HG03342 (cell line): Measurements from ENCODE around the gene MAP3K6.
"Not testable (repeated sequence)": the region's sequence is repeated elsewhere in the genome, so short reads cannot be mapped to it uniquely, and the experiment has no call there.

Source experiments
- ATAC-seq: cut with Tn5 transposase; IDR thresholded peaks from one replicate; pipeline ENCODE4 v1.9.1; 2021; ENCODE audit warnings: mild to moderate bottlenecking, moderate library complexity; ENCODE audit not compliant: unreplicated experiment

MAP3K6 gene

DNA sequence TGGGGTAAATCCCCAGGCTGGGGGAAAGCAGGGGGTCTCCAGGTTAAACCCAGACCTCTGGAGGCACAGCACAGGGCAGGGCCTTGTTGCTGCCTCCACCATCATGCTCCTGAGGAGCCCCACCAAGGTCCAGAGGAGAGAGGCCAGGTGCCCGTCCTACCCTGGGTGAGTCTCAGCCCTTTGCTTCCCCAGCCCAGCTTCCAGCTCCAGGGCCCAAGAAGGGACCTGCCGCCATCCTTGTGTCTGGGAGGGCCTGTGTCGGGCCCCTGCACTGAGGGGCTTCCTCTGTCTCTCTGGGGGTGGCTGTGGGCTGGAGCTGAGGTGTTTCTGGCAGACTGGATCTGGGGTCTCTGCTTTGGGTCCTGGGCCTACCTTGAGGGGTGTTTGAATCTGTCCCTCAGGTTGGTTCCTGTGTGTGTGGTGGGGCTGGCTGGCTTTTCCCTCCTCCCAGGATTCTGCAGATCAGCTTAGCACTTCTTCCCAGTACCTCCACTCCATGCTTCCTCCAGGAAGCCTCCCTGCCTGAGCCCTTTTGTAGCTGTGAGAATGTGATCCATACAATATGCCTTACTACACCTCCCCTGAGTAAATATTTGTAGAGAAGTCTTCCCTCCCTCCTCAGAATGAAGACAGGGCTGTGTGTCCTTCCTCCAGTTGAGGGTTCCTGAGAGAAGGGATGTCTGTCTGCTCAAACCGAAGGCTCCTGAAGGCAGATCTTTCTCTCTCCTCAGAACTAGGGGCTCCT is 31.8 kb upstream of the MAP3K6 start:
- no peak for ATAC-seq

DNA sequence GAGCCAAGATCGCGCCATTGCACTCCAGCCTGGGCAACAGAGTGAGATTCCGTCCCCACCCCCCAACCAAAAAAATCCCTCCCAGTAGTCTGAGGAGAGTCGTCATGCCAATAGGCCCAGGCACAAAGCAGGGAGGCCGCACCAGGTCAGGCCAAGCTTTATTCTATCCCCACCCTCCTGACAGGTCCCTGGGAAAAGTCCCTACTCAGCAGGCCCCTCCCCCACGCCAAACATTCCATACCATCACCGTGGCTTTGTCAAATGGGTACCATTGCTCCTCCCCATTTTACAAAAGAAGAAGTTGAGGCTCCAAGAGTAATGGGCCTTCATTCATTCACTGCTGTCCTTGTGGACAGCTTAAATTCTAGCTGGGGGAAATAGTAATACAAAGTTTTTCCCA is 31.0 kb upstream of the MAP3K6 start:
- no peak for ATAC-seq

DNA sequence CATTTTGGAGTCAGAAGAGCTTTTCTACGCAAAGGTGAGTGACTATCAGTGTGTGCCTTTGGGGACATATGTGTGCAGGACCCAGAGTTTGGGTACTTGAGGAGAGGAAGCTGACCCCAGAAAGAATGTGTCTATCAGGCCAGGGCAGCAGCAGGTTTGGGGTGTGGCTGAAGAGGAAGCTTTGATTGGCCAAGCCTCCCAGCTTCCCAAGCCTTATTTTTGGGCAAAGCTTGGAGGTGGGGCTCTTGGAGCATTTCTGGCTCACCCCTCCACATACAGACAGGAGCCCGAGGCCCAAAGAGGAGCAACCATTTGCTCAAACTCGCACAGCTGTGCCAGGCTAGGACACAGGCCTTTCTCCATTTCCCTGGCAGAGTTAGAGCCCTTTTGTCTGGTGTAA is 30.3 kb upstream of the MAP3K6 start:
- ATAC-seq = no peak

DNA sequence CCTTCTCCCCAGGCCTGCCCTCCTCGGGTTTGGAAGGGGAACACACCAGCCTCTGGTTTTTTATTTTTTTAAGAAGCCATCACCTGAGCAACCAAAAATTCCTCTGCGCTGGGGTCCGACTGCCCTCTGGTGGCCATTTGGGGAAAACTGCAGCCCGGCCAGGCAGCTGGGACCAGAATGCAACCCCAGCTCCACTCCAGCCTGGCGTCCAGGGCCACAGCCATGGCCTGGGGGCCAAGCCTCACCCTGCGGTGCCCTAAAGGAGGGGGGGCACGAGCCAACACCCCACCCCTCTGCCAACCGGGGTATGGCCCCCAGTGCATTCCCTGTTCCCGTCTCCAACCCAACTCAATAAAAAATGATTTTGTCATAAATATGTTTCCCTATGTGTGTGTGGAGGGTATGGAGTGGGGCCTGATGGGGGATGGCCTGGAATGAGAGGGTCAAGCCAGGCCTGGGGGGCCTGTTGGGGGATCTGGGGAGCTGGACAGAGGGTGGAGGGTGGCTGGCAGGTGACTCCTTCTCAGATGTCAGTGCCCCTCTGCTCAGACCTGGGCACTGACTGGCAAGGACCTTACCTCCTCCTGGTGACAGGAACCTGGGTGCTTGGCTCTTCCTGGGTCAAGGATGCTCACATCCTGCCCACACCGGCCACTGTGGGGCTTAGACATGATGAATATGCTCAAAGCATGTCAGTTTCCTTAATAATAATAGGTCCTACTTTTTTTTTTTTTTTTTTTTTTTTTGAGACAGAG is 28.9 kb upstream of the MAP3K6 start:
- ATAC-seq = no peak

DNA sequence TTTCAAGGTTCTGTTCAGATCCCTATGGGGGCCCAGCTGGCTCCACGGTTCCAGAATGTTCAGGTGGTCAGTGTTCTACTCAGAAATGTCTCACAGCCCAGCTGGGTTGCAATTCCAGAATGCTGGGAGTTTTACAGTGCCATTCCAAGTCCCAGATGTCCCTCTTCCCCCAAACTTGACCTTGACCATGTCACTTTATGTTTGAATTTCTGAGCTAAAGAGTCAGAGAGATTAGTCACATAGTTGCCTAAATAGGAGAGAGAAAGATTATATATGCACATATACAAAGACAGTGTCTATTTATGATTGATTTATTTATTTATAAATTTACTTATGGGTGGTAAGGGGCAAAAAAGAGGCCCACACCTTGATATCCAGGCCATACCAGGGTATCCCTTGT is 28.2 kb upstream of the MAP3K6 start:
- no peak for ATAC-seq

DNA sequence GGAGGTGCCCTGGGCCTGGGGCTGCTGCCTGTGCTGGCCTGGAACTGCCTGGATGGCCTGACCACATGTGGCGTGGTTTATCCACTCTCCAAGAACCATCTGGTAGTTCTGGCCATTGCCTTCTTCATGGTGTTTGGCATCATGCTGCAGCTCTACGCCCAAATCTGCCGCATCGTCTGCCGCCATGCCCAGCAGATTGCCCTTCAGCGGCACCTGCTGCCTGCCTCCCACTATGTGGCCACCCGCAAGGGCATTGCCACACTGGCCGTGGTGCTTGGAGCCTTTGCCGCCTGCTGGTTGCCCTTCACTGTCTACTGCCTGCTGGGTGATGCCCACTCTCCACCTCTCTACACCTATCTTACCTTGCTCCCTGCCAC is 27.5 kb upstream of the MAP3K6 start:
- no peak for ATAC-seq

DNA sequence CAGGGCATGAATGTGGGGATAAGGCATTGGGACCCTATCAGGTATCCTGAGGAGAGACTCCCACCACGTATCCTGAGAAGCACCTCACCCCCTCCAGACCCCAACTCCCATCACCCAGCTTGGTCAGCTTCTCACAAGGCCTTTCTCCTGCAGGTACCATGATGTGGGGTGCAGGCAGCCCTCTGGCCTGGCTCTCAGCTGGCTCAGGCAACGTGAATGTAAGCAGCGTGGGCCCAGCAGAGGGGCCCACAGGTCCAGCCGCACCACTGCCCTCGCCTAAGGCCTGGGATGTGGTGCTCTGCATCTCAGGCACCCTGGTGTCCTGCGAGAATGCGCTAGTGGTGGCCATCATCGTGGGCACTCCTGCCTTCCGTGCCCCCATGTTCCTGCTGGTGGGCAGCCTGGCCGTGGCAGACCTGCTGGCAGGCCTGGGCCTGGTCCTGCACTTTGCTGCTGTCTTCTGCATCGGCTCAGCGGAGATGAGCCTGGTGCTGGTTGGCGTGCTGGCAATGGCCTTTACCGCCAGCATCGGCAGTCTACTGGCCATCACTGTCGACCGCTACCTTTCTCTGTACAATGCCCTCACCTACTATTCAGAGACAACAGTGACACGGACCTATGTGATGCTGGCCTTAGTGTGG is 27.0 kb upstream of the MAP3K6 start:
- no peak for ATAC-seq

DNA sequence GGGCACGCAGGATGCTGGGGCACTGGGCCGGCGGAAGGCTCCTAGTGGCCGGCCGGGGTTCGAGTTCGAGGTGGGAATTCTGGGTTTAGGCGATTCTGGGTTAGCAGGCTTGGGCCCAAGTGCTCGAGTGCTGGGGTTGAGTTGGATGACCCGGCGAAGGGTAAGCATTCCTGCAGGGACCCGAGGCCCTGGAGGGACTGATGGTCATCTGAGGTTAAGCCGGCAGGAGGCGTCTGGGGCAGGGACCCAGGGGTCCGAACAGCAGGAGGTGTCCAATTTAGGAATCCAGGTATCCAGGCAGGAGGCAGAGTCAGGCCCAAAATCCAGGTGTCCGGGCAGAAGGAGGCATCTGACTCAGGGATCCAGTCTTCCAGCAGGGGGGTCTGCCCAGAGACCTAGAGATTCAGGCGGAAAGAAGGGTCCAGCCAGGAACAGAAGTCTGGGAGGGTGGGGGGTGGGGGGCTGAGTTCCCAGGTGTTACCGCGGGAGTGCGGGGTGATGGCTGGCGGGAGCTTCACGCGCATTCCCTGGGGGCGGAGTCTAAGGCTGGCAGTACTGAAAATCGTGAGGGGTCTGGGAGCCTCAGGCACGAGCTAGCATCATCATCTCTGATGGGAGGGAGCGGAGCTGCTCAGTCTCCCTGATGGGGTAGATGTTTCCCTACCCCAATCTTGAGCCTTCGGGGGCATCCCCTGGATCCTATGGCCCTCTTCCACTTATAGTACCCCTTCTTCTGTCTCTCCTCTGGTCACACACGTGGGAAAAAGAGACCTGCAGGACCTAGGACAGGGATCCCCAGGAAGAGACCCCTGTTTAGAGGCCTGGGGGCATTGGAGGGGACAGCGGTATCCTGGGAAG is 26.2 kb upstream of the MAP3K6 start:
- no peak for ATAC-seq

DNA sequence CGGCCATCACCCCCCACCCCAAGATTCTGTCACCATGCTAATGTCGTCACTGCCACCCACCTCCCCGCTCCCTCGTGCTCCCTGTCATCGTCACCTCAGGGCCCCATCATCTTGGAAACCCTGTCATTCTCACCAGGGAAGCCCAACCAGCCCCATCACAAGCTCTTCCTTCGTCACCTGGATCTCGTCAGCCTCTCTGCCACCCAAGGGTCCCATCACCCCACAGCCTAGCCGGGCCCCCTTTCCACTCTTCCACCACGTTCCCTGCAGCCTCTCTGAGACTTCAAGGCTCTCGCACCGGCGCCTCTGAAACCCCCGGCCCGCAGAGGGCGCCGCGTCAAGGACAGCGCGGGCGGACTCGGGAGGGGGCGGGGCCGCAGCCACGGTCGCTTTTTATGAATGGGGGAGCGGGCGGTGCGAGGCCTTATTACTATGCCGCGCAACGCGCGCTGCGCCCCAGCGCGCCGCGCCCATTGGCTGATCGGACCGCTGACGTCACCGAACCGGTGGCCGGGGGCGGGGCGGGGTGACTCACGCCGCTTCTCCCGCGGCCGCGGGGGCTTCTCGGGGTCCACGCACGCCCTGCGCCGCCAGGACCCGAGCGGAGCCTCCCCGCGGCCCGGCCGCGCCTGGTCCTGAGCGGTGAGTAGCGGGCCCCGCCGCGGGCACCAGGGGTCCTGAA is 25.5 kb upstream of the MAP3K6 start, which contains the start of gene GPR3:
Gene GPR3 (plus strand): TSS at position 527 of the 682 bp plus-strand sequence. CDS start 1,177 bp downstream, outside the sequence.
- ATAC-seq = peak; percentile 73

DNA sequence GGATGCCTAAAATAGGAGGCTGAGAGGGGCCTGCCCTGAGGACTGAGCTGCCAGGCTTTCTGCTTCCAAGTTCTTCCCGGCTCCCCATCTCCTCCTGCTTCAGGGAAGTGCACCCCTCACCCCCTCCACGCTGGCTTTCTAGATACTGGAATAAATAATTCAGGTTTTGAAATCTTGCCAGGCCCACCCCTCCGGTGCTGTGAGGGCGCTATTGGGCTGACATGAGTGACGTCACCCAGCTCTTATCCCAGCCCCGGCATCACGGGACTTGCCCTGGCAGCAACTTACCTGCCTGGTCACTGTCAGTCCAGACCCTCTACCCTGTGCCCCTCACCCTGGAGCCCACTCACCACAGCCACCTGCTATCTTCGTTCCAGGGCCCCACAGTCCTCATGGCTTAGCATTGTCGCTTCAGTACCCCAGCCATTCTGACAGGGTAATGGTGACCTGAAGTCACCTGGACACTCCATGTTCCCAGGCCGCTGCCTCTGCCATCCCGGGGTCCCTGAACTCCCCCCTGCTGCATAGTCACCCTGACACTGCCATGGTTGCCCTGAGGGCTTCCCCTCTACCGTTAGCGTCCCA is 24.8 kb upstream of the MAP3K6 start:
- no peak for ATAC-seq

DNA sequence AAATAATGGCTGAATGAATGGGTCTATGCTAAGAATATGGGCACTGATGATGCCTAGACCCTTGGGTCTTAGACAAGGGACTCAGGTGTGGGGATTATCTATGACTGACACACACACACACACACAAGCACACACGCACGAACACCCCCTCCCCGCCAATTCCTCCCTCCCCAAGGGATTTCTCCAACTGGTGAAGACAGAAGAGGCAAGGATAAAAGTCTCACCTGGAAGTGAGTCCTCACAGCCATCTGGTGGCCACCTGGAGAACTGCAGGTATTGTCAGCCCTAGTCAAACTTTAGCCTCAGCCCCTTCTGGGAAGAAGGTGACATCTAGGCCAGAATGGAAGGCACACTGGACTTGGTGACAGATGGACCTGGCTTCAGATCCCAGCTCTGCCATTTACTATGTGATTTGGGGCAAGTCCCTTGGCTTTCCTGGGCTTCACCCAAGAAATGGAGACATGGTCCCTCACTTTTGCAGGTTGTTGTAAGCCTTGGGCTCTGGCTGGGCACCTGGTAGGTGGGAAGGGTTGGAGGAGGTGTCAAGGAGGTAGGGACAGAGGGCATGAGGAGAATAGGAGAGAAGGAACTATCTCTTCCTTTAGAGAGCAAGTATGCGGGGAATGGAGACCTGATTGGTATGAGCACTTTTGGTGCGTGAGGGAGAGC is 21.7 kb upstream of the MAP3K6 start:
- no peak for ATAC-seq

DNA sequence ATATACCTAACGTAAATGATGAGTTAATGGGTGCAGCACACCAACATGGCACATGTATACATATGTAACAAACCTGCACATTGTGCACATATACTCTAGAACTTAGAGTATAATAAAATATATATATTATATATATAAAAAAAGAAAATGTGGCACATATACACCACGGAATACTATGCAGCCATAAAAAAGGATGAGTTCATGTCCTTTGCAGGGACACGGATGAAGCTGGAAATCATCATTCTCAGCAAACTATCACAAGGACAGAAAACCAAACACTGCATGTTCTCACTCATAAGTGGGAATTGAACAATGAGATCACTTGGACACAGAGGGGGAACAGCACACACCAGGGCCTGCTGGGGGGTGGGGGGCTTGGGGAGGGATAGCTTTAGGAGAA is 18.0 kb upstream of the MAP3K6 start:
- ATAC-seq = not testable (repeated sequence)

DNA sequence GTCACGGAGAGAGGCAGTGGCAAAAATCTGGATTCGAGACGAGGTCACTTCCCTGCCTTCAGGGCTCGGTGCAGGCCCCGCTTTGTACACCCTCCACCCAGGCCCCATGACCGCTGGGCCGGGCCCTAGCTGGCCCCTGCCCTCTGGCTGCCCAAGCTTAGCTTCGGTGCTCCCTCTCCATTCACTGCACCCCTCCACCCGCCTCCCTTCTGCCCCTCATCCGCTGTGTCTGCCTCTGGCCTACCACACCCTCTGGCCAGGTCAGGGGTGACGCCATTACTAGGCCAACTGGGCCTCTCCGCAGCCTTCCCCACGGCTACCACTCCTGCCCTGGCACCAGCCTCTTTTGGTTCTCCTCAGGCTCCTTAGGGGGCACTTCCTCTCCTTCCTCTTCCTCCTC is 16.9 kb upstream of the MAP3K6 start:
- ATAC-seq = no peak

DNA sequence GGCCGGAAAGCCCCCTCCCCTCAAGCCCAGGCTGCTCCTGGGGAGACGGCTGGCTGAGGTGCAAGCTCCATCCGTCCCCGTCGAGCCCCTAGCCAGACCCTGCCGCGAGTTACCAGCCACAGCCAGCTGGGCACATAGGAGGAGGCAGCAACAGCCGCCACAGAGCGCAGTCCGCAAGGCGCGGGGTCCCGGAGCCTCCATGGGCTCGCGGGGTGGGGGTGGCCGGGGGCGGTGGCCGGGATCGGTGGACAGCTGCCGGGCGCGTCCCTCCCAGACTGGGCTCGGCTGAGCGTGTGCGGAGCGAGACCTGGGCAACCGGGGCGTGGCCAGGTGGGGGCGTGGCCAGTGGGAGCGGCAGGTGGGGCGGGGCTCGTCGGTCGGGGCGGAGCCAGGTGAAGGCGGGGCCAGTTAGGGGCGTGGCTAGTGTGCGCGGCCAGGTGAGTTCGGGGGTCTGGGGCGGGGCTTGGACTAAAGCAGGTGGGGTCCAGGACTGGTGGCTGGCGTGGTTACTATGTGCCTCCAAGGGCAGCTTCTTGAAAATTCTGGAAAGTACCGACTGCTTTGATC is 16.4 kb upstream of the MAP3K6 start, which contains the start of gene CD164L2:
Gene CD164L2 (minus strand): TSS at position 295 of the 567 bp plus-strand sequence. CDS start 94 bp downstream, at position 201.
- ATAC-seq = no peak

DNA sequence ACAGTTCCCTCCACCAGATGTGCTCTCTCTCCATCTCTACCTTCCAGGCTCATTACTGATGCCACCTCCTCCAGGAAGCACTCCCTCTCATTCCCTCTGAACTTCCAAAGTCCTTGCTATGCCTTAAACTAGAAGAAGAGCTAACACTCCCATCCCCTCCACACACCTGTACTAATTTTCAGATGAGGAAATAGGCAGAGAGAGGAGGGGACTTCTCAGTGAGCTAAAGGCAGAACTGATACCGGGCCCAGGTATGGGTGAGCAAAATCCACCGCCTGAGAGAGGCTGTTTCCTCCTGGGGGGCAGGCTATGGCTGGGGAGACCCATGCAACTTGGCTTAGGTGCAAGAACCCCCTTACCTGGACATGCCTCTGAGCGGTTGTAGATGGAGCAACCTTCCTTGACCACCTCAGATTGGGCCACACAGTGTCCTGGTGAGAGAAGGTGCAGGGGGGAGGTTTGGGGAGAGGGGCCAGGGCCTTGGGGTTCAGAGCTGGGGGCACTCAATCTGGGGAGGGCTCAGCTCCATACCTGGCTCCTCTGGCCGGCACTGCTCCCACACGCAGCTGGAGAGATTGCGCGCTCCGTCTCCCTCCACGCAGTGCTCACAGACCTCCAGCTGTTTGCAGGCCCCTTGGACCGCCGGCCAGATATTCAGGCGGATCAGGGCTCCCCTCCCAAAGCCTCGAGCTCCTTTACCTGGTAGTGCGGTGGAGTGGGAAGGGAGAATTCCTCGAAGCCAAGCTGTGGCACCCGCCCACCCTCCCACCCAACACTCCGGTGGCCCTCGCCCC is 15.4 kb upstream of the MAP3K6 start:
- no peak for ATAC-seq

DNA sequence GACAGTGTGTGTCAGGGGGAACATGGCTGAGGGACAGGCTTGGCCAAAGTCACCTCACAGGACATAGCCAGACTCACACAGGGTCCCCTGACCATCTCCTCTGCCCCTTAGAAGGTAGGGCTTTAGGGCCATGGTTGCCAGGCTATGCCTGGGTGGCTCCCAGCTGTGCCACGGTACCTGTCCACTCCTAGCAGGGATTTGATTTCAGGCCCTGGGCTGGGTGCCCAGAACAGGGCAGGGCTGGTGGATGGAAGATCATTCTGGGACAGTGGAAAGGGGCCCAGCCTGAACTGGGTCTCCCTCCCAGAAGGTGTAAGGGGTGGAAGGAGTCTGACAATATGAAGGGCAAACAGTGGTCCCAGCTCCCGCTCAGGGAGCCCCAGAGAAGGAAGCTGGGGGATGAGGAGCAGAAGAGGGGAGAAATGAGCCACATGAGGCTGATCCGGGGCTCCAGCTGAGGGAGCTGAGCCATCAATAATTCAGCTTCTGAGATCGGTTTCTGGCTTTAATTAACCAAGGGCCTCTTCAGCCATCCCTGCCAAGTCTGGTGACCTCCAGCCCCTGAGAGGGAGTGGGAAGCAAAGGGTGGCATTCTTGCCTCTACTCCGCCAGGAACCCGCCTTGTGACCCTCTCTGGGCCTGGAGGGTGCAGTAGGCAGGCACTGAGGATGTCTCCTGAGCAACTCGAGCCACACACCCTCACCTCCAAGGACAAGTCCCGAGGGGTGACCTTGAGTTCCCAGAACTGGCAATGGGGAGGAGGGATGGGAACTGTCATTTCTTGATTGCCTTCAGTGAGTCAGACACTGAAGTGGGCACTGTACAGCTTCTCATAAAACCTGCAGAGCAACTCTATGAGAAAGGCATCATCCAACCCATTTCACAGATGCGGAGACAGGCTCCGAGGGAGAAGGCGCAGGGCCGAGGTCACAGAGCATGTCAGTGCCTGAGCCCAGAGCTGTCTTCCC is 14.3 kb upstream of the MAP3K6 start:
- no peak for ATAC-seq

DNA sequence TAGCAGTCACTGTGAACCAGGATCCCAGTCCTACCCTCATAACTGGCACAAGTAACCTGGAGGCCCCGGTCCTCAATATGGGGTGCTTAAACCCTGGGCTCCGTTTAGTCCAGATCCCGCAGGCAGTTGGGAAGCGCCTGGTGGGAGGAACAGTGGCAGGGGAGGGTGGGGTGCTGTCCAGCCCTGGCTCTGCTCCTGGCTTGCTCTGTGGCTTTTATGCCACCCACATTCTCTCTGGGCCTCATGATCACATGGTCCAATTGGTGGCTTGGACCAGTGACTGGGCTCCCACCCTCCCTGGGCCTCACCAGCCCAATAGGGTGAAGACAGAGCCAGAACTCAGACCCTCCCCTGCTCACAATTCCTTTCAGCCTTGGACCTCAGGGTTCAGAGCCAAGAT is 13.5 kb upstream of the MAP3K6 start:
- ATAC-seq = no peak
